Stimulated activated CD4-positive, alpha-beta T cell treated with anti-CD3 and anti-CD28 coated beads, Interleukin-15, amount 100 ng/mL, for 48 hours (primary cell): ENCODE measurements around the gene CACNG6.
"Not testable (repeated sequence)": the region's sequence is repeated elsewhere in the genome, so short reads cannot be mapped to it uniquely, and the experiment has no call there.

Source experiments
- DNase-seq, 2 donors: peaks; one replicate each; pipeline ENCODE4 v3.0.0-alpha.2; 2020; ENCODE audit warnings: low read depth in 2 of 2

The CACNG6 gene

DNA sequence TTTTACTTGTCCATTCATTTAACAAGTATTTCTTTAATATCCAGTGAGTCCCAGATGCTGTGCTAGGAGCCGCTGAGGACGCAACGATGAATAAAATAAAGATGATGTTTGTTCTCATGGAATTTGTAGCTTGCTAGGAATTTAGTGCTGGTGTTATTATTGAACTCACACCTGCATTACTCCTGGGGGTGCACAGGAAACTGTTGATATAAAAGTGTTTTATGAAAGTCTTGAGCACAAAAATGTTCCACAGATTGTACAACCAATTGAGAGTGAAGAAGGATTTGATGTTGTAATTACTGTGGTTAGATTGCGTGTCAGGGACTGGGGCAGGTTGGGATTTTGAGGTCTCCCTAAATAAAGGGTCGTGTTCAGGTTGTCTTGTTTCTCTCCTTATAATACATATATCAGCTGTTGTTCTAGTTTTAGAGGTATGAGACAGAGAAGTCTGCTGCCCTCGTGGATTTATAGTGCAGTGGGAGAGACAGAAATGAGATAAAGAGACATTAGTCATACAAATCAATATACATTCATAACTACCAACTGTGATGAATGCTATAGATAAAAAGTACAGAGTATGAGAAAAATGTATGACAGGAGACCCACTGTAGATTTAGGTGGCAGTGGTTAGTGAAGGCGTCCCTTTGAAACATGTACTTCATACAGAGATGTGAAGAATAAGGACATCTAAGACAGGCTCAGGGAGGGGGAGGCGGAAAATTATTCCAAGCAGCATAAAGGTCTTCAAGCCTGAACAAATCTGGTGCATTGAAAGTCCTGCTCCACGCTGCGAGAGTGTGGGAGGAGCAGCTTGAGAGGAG is 11.3 kb downstream of the CACNG6 start:
- DNase-seq = no peak

GRCh38 chr19:54009440-54009839 is 18.0 kb downstream of the CACNG6 start:
- no peak for DNase-seq

DNA sequence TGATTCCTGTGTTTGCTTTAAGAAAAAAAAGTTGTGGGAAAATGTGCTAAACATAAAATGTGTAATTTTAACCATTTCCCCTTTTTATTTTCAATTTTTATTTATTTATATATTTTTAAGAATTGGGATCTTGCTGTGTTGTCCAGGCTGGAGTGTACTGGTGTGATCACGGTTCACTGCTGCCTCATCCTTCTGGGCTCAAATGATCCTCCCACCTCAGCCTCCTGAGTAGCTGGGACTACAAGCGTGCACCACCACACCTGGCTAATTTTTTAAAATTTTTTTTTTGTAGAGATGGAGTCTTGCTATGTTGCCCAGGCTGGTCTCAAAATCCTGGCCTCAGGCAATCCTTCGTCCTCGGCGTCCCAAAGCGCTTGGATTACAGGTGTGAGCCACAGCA is 19.0 kb downstream of the CACNG6 start:
- no peak for DNase-seq

GRCh38 chr19:54011507-54012211 is 20.2 kb downstream of the CACNG6 start:
- no peak for DNase-seq

DNA sequence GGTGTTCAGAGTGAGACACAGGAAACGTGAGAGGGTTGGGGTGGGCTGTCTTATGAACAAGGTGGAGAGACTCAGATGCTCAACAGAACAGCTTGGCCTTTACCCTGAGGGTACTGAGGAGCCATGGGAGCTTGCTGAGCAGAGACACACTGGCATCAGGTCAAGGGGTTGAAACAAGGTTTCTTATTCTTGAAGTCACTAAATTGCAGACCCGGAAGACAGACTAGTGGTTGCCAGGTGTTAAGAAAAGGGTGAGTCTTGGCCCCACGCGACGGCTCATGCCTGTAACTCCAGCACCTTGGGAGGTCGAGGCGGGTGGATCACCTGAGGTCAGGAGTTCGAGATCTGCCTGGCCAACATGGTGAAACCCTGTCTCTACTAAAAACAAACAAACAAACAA is 22.4 kb downstream of the CACNG6 start:
- DNase-seq = no peak

DNA sequence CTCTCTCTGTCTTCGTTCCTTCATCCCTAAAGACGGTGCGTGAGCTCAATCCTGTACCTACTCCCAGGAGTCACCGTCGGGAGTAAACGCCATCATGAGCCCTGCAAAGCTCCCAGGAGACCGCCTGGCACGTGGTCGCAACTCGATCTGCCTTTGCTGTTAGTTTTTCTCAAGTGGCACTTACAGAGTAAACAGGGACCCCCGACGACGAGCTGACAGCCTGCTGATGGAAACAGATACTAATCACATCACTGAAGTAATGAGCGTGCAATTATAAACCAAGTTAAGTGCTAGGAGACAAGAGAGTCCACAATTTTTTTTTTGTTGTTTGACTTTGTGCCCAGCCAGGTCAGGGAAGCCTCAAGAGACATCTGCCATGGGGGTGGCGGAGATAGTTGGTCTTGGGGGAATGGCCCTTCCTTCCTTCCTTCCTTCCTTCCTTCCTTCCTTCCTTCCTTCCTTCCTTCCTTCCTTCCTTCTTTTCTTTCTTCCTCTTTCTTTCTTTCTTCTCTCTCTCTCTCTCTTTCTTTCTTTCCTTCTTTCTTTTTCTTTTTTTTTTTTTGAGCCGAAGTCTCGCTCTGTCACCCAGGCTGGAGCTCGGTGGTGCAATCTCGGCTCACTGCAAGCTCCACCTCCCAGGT is 23.6 kb downstream of the CACNG6 start:
- no peak for DNase-seq

DNA sequence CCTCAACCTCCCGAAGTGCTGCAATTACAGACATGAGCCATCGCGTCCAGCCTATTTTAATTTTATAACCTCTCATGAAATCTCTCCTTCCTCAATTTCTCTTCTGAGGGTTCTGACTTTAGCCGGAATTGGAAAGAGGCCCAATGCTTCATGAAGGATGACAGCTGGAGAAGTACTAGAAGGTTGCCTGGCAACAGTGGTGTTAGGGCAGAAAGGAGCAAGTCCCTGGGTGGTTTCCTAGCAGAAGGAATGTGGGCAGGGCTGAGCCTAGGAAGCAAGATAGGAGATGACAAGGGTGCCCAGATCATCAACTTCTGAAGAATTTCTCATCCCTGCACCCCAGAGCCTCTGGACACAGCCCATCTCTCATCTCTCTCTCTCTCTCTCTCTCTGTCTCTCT is 25.8 kb downstream of the CACNG6 start:
- DNase-seq = no peak

- DNase-seq = no peak
These were observed 29.9 kb downstream of the CACNG6 start for GRCh38 chr19:54021363-54021762.

- no peak for DNase-seq
These were observed 30.5 kb downstream of the CACNG6 start for GRCh38 chr19:54021932-54022331.

- DNase-seq = no peak
These were observed 31.8 kb downstream of the CACNG6 start for GRCh38 chr19:54023191-54023590.

DNA sequence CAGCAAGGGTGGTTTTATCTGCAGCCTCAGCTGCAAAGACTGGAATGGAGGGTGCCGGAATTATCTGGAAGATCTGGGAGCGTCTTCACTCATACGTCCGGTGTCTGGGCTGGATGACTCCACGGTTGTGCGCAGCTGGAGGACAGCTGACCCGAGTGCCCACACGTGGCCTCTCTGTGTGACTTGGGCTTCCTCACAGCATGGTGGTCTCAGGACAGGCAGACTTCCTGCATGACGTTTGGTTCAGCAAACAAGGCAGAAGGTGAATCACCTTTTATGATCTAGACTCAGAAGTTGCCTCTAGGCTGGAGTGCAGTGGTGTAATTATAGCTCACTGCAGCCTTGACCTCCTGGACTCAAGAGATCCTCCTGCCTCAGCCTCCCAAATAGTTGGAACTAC is 33.2 kb downstream of the CACNG6 start:
- no peak for DNase-seq

DNA sequence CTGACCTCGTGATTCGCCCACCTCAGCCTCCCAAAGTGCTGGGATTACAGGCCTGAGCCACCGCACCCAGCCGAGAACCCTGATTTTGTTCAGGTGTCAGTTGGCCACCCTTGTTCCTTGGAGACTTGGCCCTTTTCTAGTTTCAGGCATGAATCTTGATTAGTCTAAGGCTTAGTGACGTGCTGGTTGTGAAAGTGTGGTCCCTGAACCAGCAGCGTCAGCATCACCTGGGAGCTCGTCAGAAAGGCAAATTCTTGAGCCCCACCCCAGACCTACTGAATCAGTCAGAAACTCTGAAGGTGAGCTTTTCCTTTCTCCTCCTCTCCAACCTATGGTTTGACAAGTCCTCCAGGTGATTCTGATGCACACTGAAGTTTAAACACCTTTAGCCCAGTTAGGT is 35.2 kb downstream of the CACNG6 start:
- DNase-seq = no peak

- DNase-seq = no peak
These were observed 37.9 kb downstream of the CACNG6 start for GRCh38 chr19:54029301-54029700.

DNA sequence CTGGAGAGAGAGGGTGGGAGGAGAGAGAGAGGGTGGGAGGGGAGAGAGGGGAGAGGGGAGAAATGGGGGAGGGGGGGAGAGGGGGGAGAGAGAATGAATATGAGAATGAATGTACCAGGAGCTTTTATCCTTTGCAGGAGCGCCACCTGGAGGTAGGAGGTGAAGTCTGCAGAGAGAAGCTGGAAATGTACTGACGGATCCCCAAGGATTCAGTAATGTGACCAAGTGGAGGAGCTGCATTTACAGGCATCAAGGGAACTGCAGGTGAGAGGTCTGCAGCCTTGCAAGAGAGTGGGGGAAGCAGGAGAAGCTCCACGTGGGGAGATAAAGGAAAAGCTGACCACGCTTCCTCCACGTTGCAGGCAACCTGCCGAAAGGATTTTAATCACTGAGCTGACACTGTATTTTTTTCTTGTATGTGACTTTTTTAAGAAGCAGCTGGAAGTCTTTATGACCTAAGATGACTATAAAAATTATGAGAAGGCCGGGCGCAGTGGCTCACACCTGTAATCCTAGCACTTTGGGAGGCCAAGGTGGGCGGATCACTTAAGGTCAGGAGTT is 38.6 kb downstream of the CACNG6 start:
- DNase-seq = peak; percentile 12 to 27

GRCh38 chr19:54030895-54031586 is 39.6 kb downstream of the CACNG6 start:
- no peak for DNase-seq

- DNase-seq = no peak
These were observed 44.1 kb downstream of the CACNG6 start for GRCh38 chr19:54035215-54036178.

- DNase-seq = not testable (repeated sequence)
These were observed 45.1 kb downstream of the CACNG6 start for GRCh38 chr19:54036542-54036941.

- DNase-seq = no peak
These were observed 48.6 kb downstream of the CACNG6 start for GRCh38 chr19:54040003-54040402.

GRCh38 chr19:54041969-54042606 is 50.7 kb downstream of the CACNG6 start:
- DNase-seq = no peak

DNA sequence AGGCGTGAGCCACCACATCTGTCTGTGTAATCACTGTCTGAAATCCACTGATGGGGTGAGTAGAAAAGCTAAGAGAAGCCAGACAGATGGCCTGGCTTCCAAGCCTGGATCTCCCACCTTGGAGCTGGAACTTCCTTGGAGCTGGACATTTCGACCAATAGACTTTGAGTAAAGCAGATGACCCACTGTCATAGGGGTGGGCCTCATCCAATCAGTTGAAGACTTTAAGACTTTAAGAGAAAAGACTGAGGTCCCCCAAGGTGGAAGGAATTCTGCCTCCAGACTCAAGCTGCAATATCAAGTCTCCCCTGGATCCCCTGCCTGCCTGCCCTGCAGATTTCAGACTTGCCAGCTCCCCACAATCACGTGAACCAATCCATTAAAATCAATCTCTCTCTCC is 51.6 kb downstream of the CACNG6 start:
- no peak for DNase-seq
